Body of pancreas (tissue), 4 donors: Measurements from ENCODE around the gene CCDC188.

Experiments used
- CTCF ChIP-seq, 7 experiments: fragments of 450-650 bp in 4 of 7; fragments of 200-600 bp in 3 of 7; sonication (generic) in 3 of 7; IDR thresholded peaks; one replicate each; pipeline ENCODE4 v1.5.1; 2016 to 2019; ENCODE audit warnings: antibody characterized with exemption in 7 of 7
- POLR2A ChIP-seq, 3 donors: fragments of 450-650 bp; IDR thresholded peaks; one replicate each; pipeline ENCODE4 v1.6.1; 2016; ENCODE audit warnings: antibody characterized with exemption in 3 of 3, mild to moderate bottlenecking in 2 of 3

- TF ChIP-seq CTCF (IDR thresholded peaks at IDR 0.05) (no peak), POLR2A (IDR thresholded peaks at IDR 0.05) (no peak)
Measured at GRCh38 chr22:20166703-20167102, 15.8 kb upstream of the CCDC188 start.
